CD4-positive, CD25-positive, alpha-beta regulatory T cell (primary cell): ENCODE data around the gene TTC21A. TPM values are rescaled to one million over a fixed set of nuclear protein-coding genes. Genes with fewer than 3 reads are reported as not detected.

Experiments
- ATAC-seq, 2 donors: fragments of 150-1000 bp; cut with Tn5 transposase; one replicate each; pipeline ENCODE4 v1.10.0; 2021; ENCODE audit warnings: low read depth in 2 of 2, moderate number of reproducible peaks in 2 of 2, moderate library complexity in 1 of 2
- DNase-seq, 3 donors: peaks; one replicate each; pipeline versions ENCODE4 v3.0.0 to v3.0.0-alpha.2; 2012 to 2022; ENCODE audit warnings: mixed read lengths in 1 of 3
- H3K27ac ChIP-seq: one replicate; pipeline ENCODE4 v1.7.0; 2013; ENCODE audit warnings: mild to moderate bottlenecking, low read length; ENCODE audit not compliant: insufficient read depth, poor library complexity, severe bottlenecking
- H3K27me3 ChIP-seq: one replicate; pipeline ENCODE4 v1.7.0; 2013; ENCODE audit warnings: low read length; ENCODE audit not compliant: control insufficient read depth, insufficient read depth
- H3K36me3 ChIP-seq: one replicate; pipeline ENCODE4 v1.7.0; 2013; ENCODE audit warnings: mild to moderate bottlenecking, low read length, moderate library complexity; ENCODE audit not compliant: control insufficient read depth, insufficient read depth
- H3K4me1 ChIP-seq: 2 replicates; pipeline ENCODE4 v1.7.0; 2013; ENCODE audit warnings: mild to moderate bottlenecking, low read length; ENCODE audit not compliant: insufficient read depth, control insufficient read depth, poor library complexity, severe bottlenecking
- H3K4me3 ChIP-seq: one replicate; pipeline ENCODE4 v1.7.0; 2013; ENCODE audit warnings: low read depth, mild to moderate bottlenecking, low read length, moderate library complexity
- H3K9me3 ChIP-seq, 2 experiments: 1 replicate in 1 of 2; 2 replicates in 1 of 2; pipeline ENCODE4 v1.7.0; 2013; ENCODE audit warnings: low read length in 2 of 2, mild to moderate bottlenecking in 1 of 2, moderate library complexity in 1 of 2; ENCODE audit not compliant: control insufficient read depth in 2 of 2
- H3K27ac Mint-ChIP-seq, 3 donors: one replicate each; pipeline ENCODE4 v1.8.0; 2020 to 2022; ENCODE audit warnings: mild to moderate bottlenecking in 3 of 3, mixed read lengths in 3 of 3, moderate library complexity in 2 of 3
- H3K27me3 Mint-ChIP-seq: one replicate; pipeline ENCODE4 v1.8.0; 2022; ENCODE audit warnings: mild to moderate bottlenecking, mixed read lengths
- H3K36me3 Mint-ChIP-seq: one replicate; pipeline ENCODE4 v1.8.0; 2020; ENCODE audit warnings: mixed read lengths
- H3K4me1 Mint-ChIP-seq, 4 donors: one replicate each; pipeline ENCODE4 v1.8.0; 2020 to 2022; ENCODE audit warnings: mixed read lengths in 4 of 4, mild to moderate bottlenecking in 1 of 4
- H3K4me3 Mint-ChIP-seq, 4 donors: one replicate each; pipeline ENCODE4 v1.8.0; 2020 to 2022; ENCODE audit warnings: mild to moderate bottlenecking in 4 of 4, mixed read lengths in 4 of 4, moderate library complexity in 3 of 4
- H3K9me3 Mint-ChIP-seq, 7 donors: one replicate each; pipeline ENCODE4 v1.8.0; 2020 to 2022; ENCODE audit warnings: mixed read lengths in 7 of 7, mild to moderate bottlenecking in 3 of 7, moderate library complexity in 2 of 7
- polyA plus RNA-seq, 4 donors: library from polyadenylated mRNA; unstranded; fragments of 300-500 nt; fragmentation: Illumina TruSeq; gene quantifications; one replicate each; pipeline ENCODE4 v1.2.3, GENCODE V29; 2021
- total RNA-seq: library from RNA; stranded (reverse); gene quantifications from one replicate; pipeline ENCODE4 v1.2.3, GENCODE V29; 2022

The TTC21A gene
- total and polyA plus RNA-seq, 5 donors from 2014 or later = 0.41 to 4.1 (median 1.3) TPM

GRCh38 chr3:39099738-39100499 lies 7.6 kb upstream of the TTC21A start:
- H3K9me3 ChIP-seq = no peaks in the 10 kb centered on the region
- no peak for DNase-seq
- Mint-ChIP-seq H3K27me3 (no peaks in the 10 kb centered on the region), H3K36me3 (peaks cover 18% of the 10 kb centered on the region), H3K4me1 (peaks cover 6 to 36% (median 18%) of the 10 kb centered on the region in 4 donors), H3K4me3 (no peak overlapping the region), H3K9me3 (no peaks in the 10 kb centered on the region), H3K27ac (no peak overlapping the region)
- H3K4me1 ChIP-seq = peaks cover 6% of the 10 kb centered on the region
- peaks cover 49% of the 10 kb centered on the region for H3K36me3 ChIP-seq
- no peak overlapping the region for H3K4me3 ChIP-seq
- H3K27ac ChIP-seq = no peak overlapping the region
- H3K27me3 ChIP-seq = no peaks in the 10 kb centered on the region
- no peak for ATAC-seq

- no peaks in the 10 kb centered on the region for H3K9me3 ChIP-seq
- peaks cover 10% of the 10 kb centered on the region for H3K4me1 ChIP-seq
- Mint-ChIP-seq H3K27me3 (peaks cover 4% of the 10 kb centered on the region), H3K9me3 (no peaks in the 10 kb centered on the region), H3K4me1 (peaks cover 9 to 42% (median 23%) of the 10 kb centered on the region in 4 donors), H3K4me3 (no peak overlapping the region), H3K36me3 (peaks cover 12% of the 10 kb centered on the region), H3K27ac (peak overlapping the region in 1 of 3 donors; percentile 36)
- no peak overlapping the region for H3K4me3 ChIP-seq
- ATAC-seq = no peak
- peaks cover 43% of the 10 kb centered on the region for H3K36me3 ChIP-seq
- no peak for DNase-seq
- no peaks in the 10 kb centered on the region for H3K27me3 ChIP-seq
- no peak overlapping the region for H3K27ac ChIP-seq
Measured at GRCh38 chr3:39100500-39100886, 7.0 kb upstream of the TTC21A start.

- Histone ChIP-seq H3K27me3 (no peaks in the 10 kb centered on the region), H3K4me1 (peaks cover 17% of the 10 kb centered on the region), H3K4me3 (no peak overlapping the region), H3K27ac (peak overlapping the region; percentile 19), H3K9me3 (no peaks in the 10 kb centered on the region), H3K36me3 (peaks cover 37% of the 10 kb centered on the region)
- DNase-seq (peak; percentile 34 to 63 (median 45)), ATAC-seq (peak; percentile 62 to 66)
- Mint-ChIP-seq H3K27ac (peak overlapping the region; percentile 20 to 84 (median 73)), H3K4me3 (peak overlapping the region in 1 of 4 donors; percentile 55), H3K9me3 (no peaks in the 10 kb centered on the region), H3K4me1 (peaks cover 14 to 48% (median 30%) of the 10 kb centered on the region in 4 donors), H3K36me3 (peaks cover 9% of the 10 kb centered on the region), H3K27me3 (peaks cover 4% of the 10 kb centered on the region)
Measured at GRCh38 chr3:39101022-39101689, 6.3 kb upstream of the TTC21A start.

- Mint-ChIP-seq H3K27me3 (peaks cover 4% of the 10 kb centered on the region), H3K27ac (peak overlapping the region; percentile 84 to 88 (median 88)), H3K9me3 (no peaks in the 10 kb centered on the region), H3K36me3 (no peaks in the 10 kb centered on the region), H3K4me1 (peaks cover 14 to 59% (median 37%) of the 10 kb centered on the region in 4 donors), H3K4me3 (peak overlapping the region in 1 of 4 donors; percentile 85)
- no peaks in the 10 kb centered on the region for H3K27me3 ChIP-seq
- peaks cover 21% of the 10 kb centered on the region for H3K36me3 ChIP-seq
- no peak overlapping the region for H3K4me3 ChIP-seq
- peaks cover 27% of the 10 kb centered on the region for H3K4me1 ChIP-seq
- no peaks in the 10 kb centered on the region for H3K9me3 ChIP-seq
- H3K27ac ChIP-seq = no peak overlapping the region
- DNase-seq (no peak), ATAC-seq (no peak)
Measured at GRCh38 chr3:39102504-39103323, 4.8 kb upstream of the TTC21A start.

GRCh38 chr3:39103324-39103693 lies 4.2 kb upstream of the TTC21A start:
- H3K4me1 Mint-ChIP-seq = peaks cover 16 to 65% (median 42%) of the 10 kb centered on the region in 4 donors
- peak in 1 of 3 donors; percentile 33 for DNase-seq
- peak overlapping the region in 1 of 4 donors; percentile 85 for H3K4me3 Mint-ChIP-seq

GRCh38 chr3:39103791-39104552 lies 3.5 kb upstream of the TTC21A start:
- ATAC-seq (no peak), DNase-seq (no peak)
- H3K9me3 Mint-ChIP-seq = no peaks in the 10 kb centered on the region
- Histone ChIP-seq H3K27me3 (no peaks in the 10 kb centered on the region), H3K36me3 (peaks cover 9% of the 10 kb centered on the region), H3K27ac (peak overlapping the region; percentile 19), H3K4me1 (peaks cover 38% of the 10 kb centered on the region), H3K4me3 (no peak overlapping the region), H3K9me3 (no peaks in the 10 kb centered on the region)
- peak overlapping the region; percentile 56 to 94 (median 88) for H3K27ac Mint-ChIP-seq
- peaks cover 4% of the 10 kb centered on the region for H3K27me3 Mint-ChIP-seq
- peaks cover 19 to 71% (median 48%) of the 10 kb centered on the region in 4 donors for H3K4me1 Mint-ChIP-seq
- peak overlapping the region in 3 of 4 donors; percentile 18 to 85 (median 41) for H3K4me3 Mint-ChIP-seq
- no peaks in the 10 kb centered on the region for H3K36me3 Mint-ChIP-seq

More at GRCh38 chr3:39103324-39103693, 4.2 kb upstream of the TTC21A start:
- H3K36me3 ChIP-seq = peaks cover 15% of the 10 kb centered on the region
- peaks cover 4% of the 10 kb centered on the region for H3K27me3 Mint-ChIP-seq
- H3K36me3 Mint-ChIP-seq = no peaks in the 10 kb centered on the region
- H3K9me3 Mint-ChIP-seq = no peaks in the 10 kb centered on the region
- ATAC-seq = no peak
- peak overlapping the region; percentile 19 for H3K27ac ChIP-seq
- no peaks in the 10 kb centered on the region for H3K9me3 ChIP-seq
- no peak overlapping the region for H3K4me3 ChIP-seq
- no peaks in the 10 kb centered on the region for H3K27me3 ChIP-seq
- H3K27ac Mint-ChIP-seq = peak overlapping the region; percentile 69 to 88 (median 84)
- H3K4me1 ChIP-seq = peaks cover 32% of the 10 kb centered on the region
